GM12878 (cell line): ENCODE results near the gene METTL16. TPM values are rescaled to one million over a fixed set of nuclear protein-coding genes. Genes with fewer than 3 reads are reported as not detected.

Experiments
- ATF7 ChIP-seq: fragments of 450-650 bp; IDR thresholded peaks from 2 replicates; pipeline ENCODE4 v1.6.1; 2016; ENCODE audit warnings: low read depth, mild to moderate bottlenecking
- CBX3 ChIP-seq: fragments of 200-600 bp; sonication (generic); IDR thresholded peaks from 2 replicates; pipeline ENCODE4 v1.6.1; 2016; ENCODE audit warnings: low read depth, borderline replicate concordance
- CBX5 ChIP-seq: sonication (generic); IDR thresholded peaks from 2 replicates; pipeline ENCODE4 v1.6.1; 2016; ENCODE audit warnings: low read depth, moderate library complexity, mild to moderate bottlenecking, inconsistent platforms
- CHD1 ChIP-seq: IDR thresholded peaks from 2 replicates; pipeline ENCODE4 v1.6.1; 2012; ENCODE audit warnings: low read depth, low read length, improper control_type of control experiment
- EP300 ChIP-seq, 2 experiments: fragments of 150-350 bp in 1 of 2; IDR thresholded peaks; 2 replicates each; pipeline ENCODE4 v1.6.1; 2011 to 2012; ENCODE audit warnings: low read depth in 2 of 2, low read length in 2 of 2, borderline replicate concordance in 1 of 2, improper control_type of control experiment in 1 of 2, inconsistent platforms in 1 of 2; ENCODE audit not compliant: control insufficient read depth in 1 of 2
- HDGF ChIP-seq: fragments of 450-650 bp; IDR thresholded peaks from 2 replicates; pipeline ENCODE4 v1.6.1; 2016; ENCODE audit warnings: antibody characterized with exemption
- KLF5 ChIP-seq: fragments of 450-650 bp; IDR thresholded peaks from 2 replicates; pipeline ENCODE4 v1.6.1; 2014; ENCODE audit warnings: mild to moderate bottlenecking; ENCODE audit not compliant: partially characterized antibody
- MTA2 ChIP-seq: fragments of 450-650 bp; IDR thresholded peaks from 2 replicates; pipeline ENCODE4 v1.6.1; 2016; ENCODE audit warnings: low read depth, mild to moderate bottlenecking, moderate library complexity
- MXI1 ChIP-seq: fragments of 150-350 bp; IDR thresholded peaks from 2 replicates; pipeline ENCODE4 v1.6.1; 2011; ENCODE audit warnings: low read depth, mild to moderate bottlenecking, inconsistent platforms, low read length, improper control_type of control experiment
- PKNOX1 ChIP-seq: fragments of 450-650 bp; IDR thresholded peaks from 2 replicates; pipeline ENCODE4 v1.6.1; 2016; ENCODE audit warnings: mild to moderate bottlenecking
- POLR2A ChIP-seq: IDR thresholded peaks from 2 replicates; pipeline ENCODE4 v1.6.1; 2011; ENCODE audit warnings: low read depth, mild to moderate bottlenecking, low read length
- POLR2AphosphoS2 ChIP-seq: IDR thresholded peaks from 2 replicates; pipeline ENCODE4 v1.6.1; 2011; ENCODE audit warnings: low read depth, mild to moderate bottlenecking, low read length, improper control_type of control experiment, moderate library complexity
- RAD51 ChIP-seq: fragments of 450-650 bp; IDR thresholded peaks from 2 replicates; pipeline ENCODE4 v1.6.1; 2016; ENCODE audit warnings: moderate library complexity, mild to moderate bottlenecking, inconsistent platforms
- RELA ChIP-seq: fragments of 450-650 bp; IDR thresholded peaks from 2 replicates; pipeline ENCODE4 v1.8.0; 2014; ENCODE audit warnings: borderline replicate concordance; ENCODE audit not compliant: partially characterized antibody
- RFX5 ChIP-seq: IDR thresholded peaks from 2 replicates; pipeline ENCODE4 v1.6.1; 2011; ENCODE audit warnings: low read depth, low read length, improper control_type of control experiment
- SUPT20H ChIP-seq: IDR thresholded peaks from 2 replicates; pipeline ENCODE4 v1.6.1; 2011; ENCODE audit warnings: low read depth, mild to moderate bottlenecking, low read length, moderate library complexity, borderline replicate concordance; ENCODE audit not compliant: control insufficient read depth
- TAF1 ChIP-seq: IDR thresholded peaks from 2 replicates; pipeline ENCODE4 v1.6.1; 2011; ENCODE audit warnings: mild to moderate bottlenecking, low read depth, low read length, borderline replicate concordance
- USF1 ChIP-seq: IDR thresholded peaks from 2 replicates; pipeline ENCODE4 v1.6.1; 2011; ENCODE audit warnings: borderline replicate concordance, low read depth, mild to moderate bottlenecking, moderate library complexity, mixed read lengths, low read length; ENCODE audit not compliant: insufficient read depth; ENCODE audit errors: extremely low read length
- WRNIP1 ChIP-seq: IDR thresholded peaks from 2 replicates; pipeline ENCODE4 v1.6.1; 2011; ENCODE audit warnings: low read depth, low read length, improper control_type of control experiment, borderline replicate concordance
- YBX1 ChIP-seq: fragments of 450-650 bp; IDR thresholded peaks from 2 replicates; pipeline ENCODE4 v1.6.1; 2016; ENCODE audit warnings: antibody characterized with exemption
- ZNF207 ChIP-seq: fragments of 450-650 bp; IDR thresholded peaks from 2 replicates; pipeline ENCODE4 v1.6.1; 2014; ENCODE audit warnings: antibody characterized with exemption, mild to moderate bottlenecking, borderline replicate concordance
- ZNF217 ChIP-seq: fragments of 450-650 bp; IDR thresholded peaks from 2 replicates; pipeline ENCODE4 v1.6.1; 2017; ENCODE audit warnings: antibody characterized with exemption, mild to moderate bottlenecking
- ZNF687 ChIP-seq: fragments of 450-650 bp; IDR thresholded peaks from 2 replicates; pipeline ENCODE4 v1.6.1; 2017; ENCODE audit warnings: mild to moderate bottlenecking, moderate library complexity
- polyA plus RNA-seq, 11 experiments: library from polyadenylated mRNA; depleted of rRNA in 4 of 11; unstranded in 6 of 11; stranded (reverse) in 5 of 11; fragments of >200 nt; fragmentation: Nextera tagmentation in 4 of 11; fragmentation: Illumina TruSeq in 1 of 11; extraction: Ambion mirVana in 4 of 11; extraction: Trizol in 1 of 11; gene quantifications; 1 replicate in 1 of 11; 2 replicates in 10 of 11; pipeline versions ENCODE4 v1.2.1 to v1.2.3, GENCODE V29; 2011 to 2016; ENCODE audit warnings: inconsistent platforms in 2 of 11, missing spikeins in 2 of 11, low read depth in 1 of 11
- total RNA-seq, 4 experiments: library from RNA; depleted of rRNA in 3 of 4; stranded (reverse); fragments of >200 nt in 3 of 4; fragmentation: Illumina TruSeq in 1 of 4; extraction: Trizol in 1 of 4; gene quantifications; 2 replicates each; pipeline versions ENCODE4 v1.2.1 to v1.2.3, GENCODE V29; 2013 to 2021
- TF ChIP-seq, protein P1 (sequence below): fragments of 450-650 bp; IDR thresholded peaks from 2 replicates; pipeline ENCODE4 v1.6.1; 2014; ENCODE audit warnings: mild to moderate bottlenecking

The METTL16 gene
- total and polyA plus RNA-seq, 10 of the 15 experiments (the other 5 are each of a cell fraction or from before 2014, with no cell fraction given), result 15.6 to 34.3 (median 23.7) TPM

- TF ChIP-seq PKNOX1 (peak; percentile 42), TAF1 (no peak), POLR2A (0 out of 2 replicates have a peak, but pooled peaks have one; percentile 41), ZNF217 (peak; percentile 51; the same call in 1 of the 2 replicates), YBX1 (no peak), HDGF (peak; percentile 24; the same call in 1 of the 2 replicates), CHD1 (no peak; the same call in 1 of the 2 replicates), ZNF207 (no peak), RFX5 (peak; percentile 73; the same call in 1 of the 2 replicates), CBX3 (no peak), MXI1 (peak; percentile 96), KLF5 (peak; percentile 94), RAD51 (no peak), MTA2 (peak; percentile 13; the same call in 1 of the 2 replicates), ZNF687 (no peak), SUPT20H (no peak), POLR2AphosphoS2 (peak; percentile 62; the same call in 1 of the 2 replicates), CBX5 (peak; percentile 44; the same call in 1 of the 2 replicates), USF1 (peak; percentile 40), EP300 (IDR thresholded peaks at IDR 0.05; ENCODE audit: borderline replicate concordance in 1 of 2, control insufficient read depth in 1 of 2, low read depth in 2 of 2, low read length in 2 of 2) (0 out of 4 replicates have a peak, but pooled peaks of 1 of the 2 experiments have one; percentile 10), ATF7 (peak; percentile 80), WRNIP1 (no peak), RELA (no peak)
- TF ChIP-seq, protein P1, sequence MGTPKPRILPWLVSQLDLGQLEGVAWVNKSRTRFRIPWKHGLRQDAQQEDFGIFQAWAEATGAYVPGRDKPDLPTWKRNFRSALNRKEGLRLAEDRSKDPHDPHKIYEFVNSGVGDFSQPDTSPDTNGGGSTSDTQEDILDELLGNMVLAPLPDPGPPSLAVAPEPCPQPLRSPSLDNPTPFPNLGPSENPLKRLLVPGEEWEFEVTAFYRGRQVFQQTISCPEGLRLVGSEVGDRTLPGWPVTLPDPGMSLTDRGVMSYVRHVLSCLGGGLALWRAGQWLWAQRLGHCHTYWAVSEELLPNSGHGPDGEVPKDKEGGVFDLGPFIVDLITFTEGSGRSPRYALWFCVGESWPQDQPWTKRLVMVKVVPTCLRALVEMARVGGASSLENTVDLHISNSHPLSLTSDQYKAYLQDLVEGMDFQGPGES, result no peak
Measured at GRCh38 chr17:2401426-2402221, 110.1 kb downstream of the METTL16 start (continued).
